Panc1 (cell line): ENCODE measurements around the gene RASA3.

Experiments used
- POLR2AphosphoS5 ChIP-seq: IDR thresholded peaks from 2 replicates; pipeline ENCODE4 v1.6.1; 2012; ENCODE audit warnings: mild to moderate bottlenecking, low read depth, low read length, moderate library complexity
- TF ChIP-seq, protein P1 (sequence below): fragments of 450-650 bp; IDR thresholded peaks from 2 replicates; pipeline ENCODE4 v1.5.1; 2017; ENCODE audit warnings: mild to moderate bottlenecking

DNA sequence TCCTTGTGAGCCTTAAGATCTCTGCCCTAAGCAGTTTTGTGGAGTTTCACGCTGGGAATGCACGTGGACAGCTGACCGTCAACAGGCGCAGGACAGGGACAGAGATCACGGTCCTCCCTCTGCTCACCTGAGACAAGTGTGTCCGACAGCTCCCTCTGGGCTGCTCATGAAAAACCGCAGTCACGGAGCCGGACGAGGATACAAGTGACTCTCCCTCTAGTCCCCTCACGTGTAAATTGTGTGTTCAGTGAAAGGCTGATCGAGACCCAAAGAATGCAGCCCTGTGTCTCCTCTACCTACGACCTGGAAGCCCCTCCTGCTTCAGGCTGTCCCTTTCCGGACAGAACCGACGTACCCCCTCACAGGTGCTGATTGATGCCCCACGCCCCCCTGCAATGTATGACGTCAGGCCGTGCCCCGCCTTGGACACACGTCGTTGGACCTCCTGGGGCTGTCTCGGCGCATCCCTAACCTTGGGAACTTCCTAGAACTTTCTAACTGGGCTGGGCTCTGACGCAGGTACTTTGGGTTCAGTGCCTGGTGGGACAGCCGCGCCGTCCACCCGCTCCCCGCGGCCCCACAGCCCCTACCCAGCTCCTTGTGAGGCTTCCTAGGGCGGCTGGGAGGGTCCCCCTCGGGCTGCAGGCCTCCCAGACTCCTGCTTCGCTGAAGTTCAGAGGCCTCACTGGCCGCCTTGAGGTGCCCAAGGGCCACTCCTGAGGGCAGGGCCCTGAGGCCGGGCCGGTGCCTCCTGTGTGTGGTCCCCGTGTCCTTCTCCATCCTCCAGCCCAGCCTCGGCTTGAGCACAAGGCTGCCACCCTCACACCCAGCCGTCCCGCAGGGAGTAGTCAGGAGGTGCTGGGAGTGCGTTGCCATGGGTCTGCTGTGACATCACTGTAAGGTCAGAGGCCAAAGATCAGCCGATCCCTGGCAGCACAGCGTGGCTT is 158.9 kb downstream of the RASA3 start, which contains the start of gene C13orf46:
- TF ChIP-seq, protein P1, sequence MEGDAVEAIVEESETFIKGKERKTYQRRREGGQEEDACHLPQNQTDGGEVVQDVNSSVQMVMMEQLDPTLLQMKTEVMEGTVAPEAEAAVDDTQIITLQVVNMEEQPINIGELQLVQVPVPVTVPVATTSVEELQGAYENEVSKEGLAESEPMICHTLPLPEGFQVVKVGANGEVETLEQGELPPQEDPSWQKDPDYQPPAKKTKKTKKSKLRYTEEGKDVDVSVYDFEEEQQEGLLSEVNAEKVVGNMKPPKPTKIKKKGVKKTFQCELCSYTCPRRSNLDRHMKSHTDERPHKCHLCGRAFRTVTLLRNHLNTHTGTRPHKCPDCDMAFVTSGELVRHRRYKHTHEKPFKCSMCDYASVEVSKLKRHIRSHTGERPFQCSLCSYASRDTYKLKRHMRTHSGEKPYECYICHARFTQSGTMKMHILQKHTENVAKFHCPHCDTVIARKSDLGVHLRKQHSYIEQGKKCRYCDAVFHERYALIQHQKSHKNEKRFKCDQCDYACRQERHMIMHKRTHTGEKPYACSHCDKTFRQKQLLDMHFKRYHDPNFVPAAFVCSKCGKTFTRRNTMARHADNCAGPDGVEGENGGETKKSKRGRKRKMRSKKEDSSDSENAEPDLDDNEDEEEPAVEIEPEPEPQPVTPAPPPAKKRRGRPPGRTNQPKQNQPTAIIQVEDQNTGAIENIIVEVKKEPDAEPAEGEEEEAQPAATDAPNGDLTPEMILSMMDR: no peak
- TF ChIP-seq POLR2AphosphoS5: no peak
